Upper lobe of right lung (tissue), 1 donor: ENCODE results near the gene EIF4E2. TPM values are rescaled to one million over a fixed set of nuclear protein-coding genes. Genes with fewer than 3 reads are reported as not detected.

Experiments used
- ATAC-seq: fragments of 200-7000 bp; cut with Tn5 transposase; one replicate; pipeline ENCODE4 v1.9.1; 2020; ENCODE audit warnings: mild to moderate bottlenecking, moderate library complexity
- DNase-seq: peaks from one replicate; pipeline ENCODE4 v3.0.0-alpha.2; 2020
- H3K27ac ChIP-seq: fragments of 200-600 bp; one replicate; pipeline ENCODE4 v1.8.0; 2022
- H3K27me3 ChIP-seq: fragments of 200-600 bp; one replicate; pipeline ENCODE4 v1.8.0; 2022; ENCODE audit warnings: mild to moderate bottlenecking
- H3K36me3 ChIP-seq: fragments of 200-600 bp; one replicate; pipeline ENCODE4 v1.8.0; 2022
- H3K4me1 ChIP-seq: fragments of 200-600 bp; one replicate; pipeline ENCODE4 v1.8.0; 2022
- H3K4me3 ChIP-seq: fragments of 200-600 bp; one replicate; pipeline ENCODE4 v1.8.0; 2022; ENCODE audit warnings: mild to moderate bottlenecking
- H3K9me3 ChIP-seq: fragments of 200-600 bp; one replicate; pipeline ENCODE4 v1.8.0; 2022
- CTCF ChIP-seq: fragments of 200-600 bp; IDR thresholded peaks from one replicate; pipeline ENCODE4 v1.8.0; 2022; ENCODE audit warnings: antibody characterized with exemption
- intact Hi-C: fragments of 100-400 bp; cut with DNase I; formaldehyde crosslinking; loops from one replicate; pipeline ENCODE4 v1.11.0; 2022
- total RNA-seq: library from RNA; stranded (reverse); fragmentation: NEBNext Ultra II Directional; extraction: Animal tissue kit (Norgen Biotek cat#: 25700); gene quantifications from one replicate; pipeline ENCODE4 v1.2.1, GENCODE V29; 2021
- donor health status: DM: no; HTN: yes; CAD: no; lungs with severe emphysema.

The EIF4E2 gene
- total RNA-seq, 1 donor from 2014 or later, result 68.0 TPM

DNA sequence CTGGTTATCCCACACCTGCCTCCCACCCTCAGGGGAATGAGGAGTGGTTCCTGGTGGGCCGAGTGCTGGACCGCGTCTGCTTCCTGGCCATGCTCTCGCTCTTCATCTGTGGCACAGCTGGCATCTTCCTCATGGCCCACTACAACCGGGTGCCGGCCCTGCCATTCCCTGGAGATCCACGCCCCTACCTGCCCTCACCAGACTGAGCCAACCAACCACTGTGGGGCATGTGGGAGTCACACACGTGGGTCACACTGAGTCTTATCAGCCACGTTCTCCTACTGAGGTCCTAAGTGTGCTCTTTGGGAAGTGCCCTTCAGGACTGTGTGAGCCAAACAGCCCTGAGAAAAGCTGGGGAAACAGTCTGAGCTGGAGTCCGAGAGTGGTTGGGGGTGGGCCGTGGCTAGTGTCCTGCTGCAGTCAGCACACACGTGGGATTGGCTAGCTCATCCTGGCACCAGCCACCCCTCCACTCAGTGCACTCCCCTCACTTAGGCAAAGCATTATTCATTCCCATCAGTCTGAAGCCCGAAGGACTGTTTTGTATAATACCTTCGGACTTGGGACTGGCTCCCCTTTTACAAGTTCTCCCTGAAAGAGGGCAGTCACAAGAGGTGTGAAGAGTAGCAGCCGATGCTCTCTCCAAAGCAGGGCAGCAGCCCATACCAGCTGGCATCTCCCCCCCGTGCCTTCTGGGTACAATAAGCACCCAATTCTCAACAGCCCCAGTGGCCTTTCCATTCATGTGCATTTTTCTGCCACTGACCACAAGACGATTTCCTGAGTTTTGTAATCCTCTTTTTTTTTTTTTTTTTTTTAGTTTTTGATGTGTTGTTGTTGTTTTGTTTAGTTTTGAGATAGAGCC lies 4.7 kb upstream of the EIF4E2 start:
- no peak overlapping the region for H3K27ac ChIP-seq
- peaks cover 11% of the 10 kb centered on the region for H3K4me1 ChIP-seq
- H3K4me3 ChIP-seq, result no peak overlapping the region
- H3K27me3 ChIP-seq, result no peaks in the 10 kb centered on the region
- ATAC-seq (peak; percentile 55), DNase-seq (no peak)
- H3K36me3 ChIP-seq, result no peaks in the 10 kb centered on the region
- H3K9me3 ChIP-seq, result no peaks in the 10 kb centered on the region
- intact Hi-C loops, result no loop called here
- TF ChIP-seq CTCF, result no peak

- no peak for TF ChIP-seq CTCF
- no peak overlapping the region for H3K27ac ChIP-seq
- no peaks in the 10 kb centered on the region for H3K9me3 ChIP-seq
- no peak overlapping the region for H3K4me3 ChIP-seq
- intact Hi-C loops, result no loop called here
- H3K36me3 ChIP-seq, result no peaks in the 10 kb centered on the region
- DNase-seq (no peak), ATAC-seq (no peak)
- no peaks in the 10 kb centered on the region for H3K27me3 ChIP-seq
- peaks cover 21% of the 10 kb centered on the region for H3K4me1 ChIP-seq
These were observed 2.5 kb upstream of the EIF4E2 start for GRCh38 chr2:232547991-232548390.

GRCh38 chr2:232549655-232550353 lies 685 bp upstream of the EIF4E2 start:
- Histone ChIP-seq H3K27ac (peak overlapping the region; percentile 98), H3K4me3 (peak overlapping the region; percentile 85), H3K9me3 (no peaks in the 10 kb centered on the region), H3K4me1 (peaks cover 36% of the 10 kb centered on the region), H3K27me3 (no peaks in the 10 kb centered on the region), H3K36me3 (no peaks in the 10 kb centered on the region)
- TF ChIP-seq CTCF, result no peak
- intact Hi-C loops, result no loop called here
- DNase-seq (no peak), ATAC-seq (no peak)

- H3K27ac ChIP-seq, result peak overlapping the region; percentile 98
- ATAC-seq (no peak), DNase-seq (no peak)
- TF ChIP-seq CTCF, result no peak
- peaks cover 40% of the 10 kb centered on the region for H3K4me1 ChIP-seq
- intact Hi-C loops, result no loop called here
- no peaks in the 10 kb centered on the region for H3K27me3 ChIP-seq
- H3K36me3 ChIP-seq, result peaks cover 12% of the 10 kb centered on the region
- H3K4me3 ChIP-seq, result peak overlapping the region; percentile 85
- no peaks in the 10 kb centered on the region for H3K9me3 ChIP-seq
These were observed 755 bp downstream of the EIF4E2 start for GRCh38 chr2:232551250-232551638.

DNA sequence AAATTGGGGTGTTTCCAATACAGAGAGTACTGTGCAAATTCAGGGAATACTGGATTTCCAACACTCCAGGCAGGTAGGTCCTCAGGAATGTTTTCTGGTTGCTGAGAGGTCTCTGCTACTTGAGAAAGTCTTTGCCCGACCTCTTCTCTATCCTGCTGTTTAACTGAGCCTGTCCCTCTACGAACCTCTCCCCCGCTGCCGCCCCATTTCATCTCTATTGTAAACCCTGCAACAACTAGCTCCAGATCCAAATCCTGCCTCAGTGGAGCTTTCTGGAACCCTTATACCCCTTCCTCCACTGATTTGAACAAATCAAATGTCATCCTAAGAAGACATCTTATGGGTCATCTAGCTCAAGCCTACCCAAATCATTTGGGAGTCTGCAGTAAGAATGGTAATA lies 1.3 kb downstream of the EIF4E2 start:
- Histone ChIP-seq H3K4me3 (peak overlapping the region; percentile 85), H3K27me3 (no peaks in the 10 kb centered on the region), H3K9me3 (no peaks in the 10 kb centered on the region), H3K4me1 (peaks cover 37% of the 10 kb centered on the region), H3K36me3 (peaks cover 17% of the 10 kb centered on the region), H3K27ac (peak overlapping the region; percentile 98)
- intact Hi-C loops, result no loop called here
- ATAC-seq, result no peak
- TF ChIP-seq CTCF, result no peak
- DNase-seq, result no peak
